Endothelial cell of umbilical vein (primary cell): ENCODE measurements around the gene RELCH. TPM values are rescaled to one million over a fixed set of nuclear protein-coding genes. Genes with fewer than 3 reads are reported as not detected.
A peak's percentile ranks its signal among the peaks of the same experiment; 100 is the strongest.

Experiments
- BruUV-seq: library from RNA; stranded (reverse); fragments of 400-500 nt; replicated peaks from 2 replicates; lab custom pipeline; 2021; lab: Mats Ljungman, UMichigan
- CTCF ChIA-PET: fragments of 300-600, 350-600 bp; sonication (Branson Sonifier 250); formaldehyde crosslinking; loops from one replicate; lab custom pipeline; 2021; ENCODE audit warnings: antibody characterized with exemption, inconsistent platforms; lab: Charles Lee
- POLR2A ChIA-PET: fragments of 300-600, 350-600 bp; sonication (Branson Sonifier 250); formaldehyde crosslinking; loops from one replicate; lab custom pipeline; 2021; ENCODE audit warnings: antibody characterized with exemption, inconsistent platforms; lab: Charles Lee
- DNase-seq: peaks from one replicate; pipeline ENCODE4 v3.0.0-alpha.2; 2011; ENCODE audit warnings: low read depth, low spot score
- FAIRE-seq: peaks from 2 replicates; lab custom pipeline; 2011; peaks lifted over from hg19 to GRCh38; lab: Jason Lieb, UNC
- H2AFZ ChIP-seq: 2 replicates; pipeline ENCODE4 v1.6.0; 2012; ENCODE audit warnings: low read depth, low read length, control low read depth, inconsistent platforms
- H3K27ac ChIP-seq: 2 replicates; pipeline ENCODE4 v1.5.1; 2011; ENCODE audit warnings: low read depth, mild to moderate bottlenecking, control low read depth, low read length, moderate library complexity; ENCODE audit not compliant: insufficient read depth
- H3K27me3 ChIP-seq, 2 experiments: 2 replicates each; pipeline versions ENCODE4 v1.6.0 to v1.6.1; 2011; ENCODE audit warnings: low read length in 2 of 2, mixed read lengths in 1 of 2; ENCODE audit not compliant: control insufficient read depth in 2 of 2, insufficient read depth in 2 of 2
- H3K36me3 ChIP-seq, 2 experiments: 2 replicates in 1 of 2; 3 replicates in 1 of 2; pipeline ENCODE4 v1.5.1; 2011; ENCODE audit warnings: low read length in 2 of 2, mild to moderate bottlenecking in 1 of 2, moderate library complexity in 1 of 2; ENCODE audit not compliant: control insufficient read depth in 2 of 2, insufficient read depth in 2 of 2; ENCODE audit errors: extremely low read depth in 1 of 2
- H3K4me1 ChIP-seq: 3 replicates; pipeline ENCODE4 v1.5.1; 2011; ENCODE audit warnings: mild to moderate bottlenecking, low read length; ENCODE audit not compliant: control insufficient read depth, insufficient read depth; ENCODE audit errors: extremely low read depth
- H3K4me2 ChIP-seq: 2 replicates; pipeline ENCODE4 v1.6.1; 2011; ENCODE audit warnings: low read length, control low read depth, mixed read lengths; ENCODE audit not compliant: insufficient read depth
- H3K4me3 ChIP-seq, 3 experiments: fragments of 200-600 bp in 1 of 3; sonication (generic), shearing (Covaris generic) in 1 of 3; replicated peaks in 1 of 3; 2 replicates each; pipeline ENCODE4 v1.5.1; 2011 to 2016; ENCODE audit warnings: control low read depth in 3 of 3, low read length in 3 of 3, mild to moderate bottlenecking in 2 of 3, inconsistent platforms in 1 of 3, low read depth in 1 of 3, moderate library complexity in 1 of 3; ENCODE audit not compliant: insufficient read depth in 1 of 3
- H3K79me2 ChIP-seq: 2 replicates; pipeline ENCODE4 v1.6.0; 2012; ENCODE audit warnings: low read length, inconsistent platforms; ENCODE audit not compliant: control insufficient read depth, insufficient read depth
- H3K9ac ChIP-seq: replicated peaks from 2 replicates; pipeline ENCODE3; 2011; ENCODE audit warnings: low read length, control low read depth; ENCODE audit not compliant: insufficient read depth; ENCODE audit errors: extremely low read depth
- H3K9me1 ChIP-seq: replicated peaks from 3 replicates; pipeline ENCODE4 v1.6.0; 2011; ENCODE audit warnings: mild to moderate bottlenecking, low read length; ENCODE audit not compliant: control insufficient read depth, insufficient read depth; ENCODE audit errors: extremely low read depth
- H3K9me3 ChIP-seq: replicated peaks from 2 replicates; pipeline ENCODE4 v1.5.1; 2012; ENCODE audit warnings: low read length, inconsistent platforms; ENCODE audit not compliant: control insufficient read depth, insufficient read depth
- H4K20me1 ChIP-seq: replicated peaks from 2 replicates; pipeline ENCODE3; 2011; ENCODE audit warnings: mild to moderate bottlenecking, low read length; ENCODE audit not compliant: control insufficient read depth, insufficient read depth; ENCODE audit errors: extremely low read depth
- CTCF ChIP-seq, 2 donors: IDR thresholded peaks; 1 replicate in 1 of 2; 2 replicates in 1 of 2; pipeline ENCODE4 v1.5.1; 2011; ENCODE audit warnings: low read length in 2 of 2, mild to moderate bottlenecking in 2 of 2, moderate library complexity in 2 of 2, control low read depth in 1 of 2, inconsistent platforms in 1 of 2, low read depth in 1 of 2; ENCODE audit not compliant: insufficient read depth in 1 of 2; ENCODE audit errors: extremely low read depth in 1 of 2
- EZH2 ChIP-seq: IDR thresholded peaks from 2 replicates; pipeline ENCODE4 v1.6.1; 2012; ENCODE audit warnings: borderline replicate concordance, low read depth, mild to moderate bottlenecking, moderate library complexity, low read length, inconsistent platforms; ENCODE audit not compliant: severe bottlenecking
- FOS ChIP-seq: IDR thresholded peaks from 2 replicates; pipeline ENCODE4 v1.6.1; 2011; ENCODE audit warnings: mild to moderate bottlenecking, low read length, moderate library complexity, borderline replicate concordance; ENCODE audit not compliant: insufficient read depth
- JUN ChIP-seq: IDR thresholded peaks from 2 replicates; pipeline ENCODE4 v1.6.1; 2011; ENCODE audit warnings: borderline replicate concordance, low read depth; ENCODE audit not compliant: insufficient read length, insufficient read depth
- MYC ChIP-seq: IDR thresholded peaks from one replicate; pipeline ENCODE4 v1.6.1; 2011; ENCODE audit warnings: mild to moderate bottlenecking, low read depth, low read length
- POLR2A ChIP-seq: IDR thresholded peaks from 2 replicates; pipeline ENCODE4 v1.6.1; 2012; ENCODE audit warnings: low read depth, mild to moderate bottlenecking, control low read depth, low read length
- POLR2AphosphoS5 ChIP-seq: IDR thresholded peaks from 2 replicates; pipeline ENCODE4 v1.6.1; 2012; ENCODE audit warnings: low read depth, mild to moderate bottlenecking, control low read depth, low read length, moderate library complexity; ENCODE audit not compliant: insufficient read depth
- dilution Hi-C: fragments of 300-500 bp; cut with MboI; formaldehyde crosslinking; loops from one replicate; pipeline ENCODE4 v1.15.0; 2019; ENCODE audit warnings: low sequenced_read_pairs; ENCODE audit not compliant: extremely low pct_ligation_motif_present
- intact Hi-C: fragments of 100-400 bp; cut with micrococcal nuclease; formaldehyde crosslinking; loops from one replicate; pipeline ENCODE4 v1.10.0; 2022
- polyA plus RNA-seq, 4 experiments: library from polyadenylated mRNA; depleted of rRNA in 3 of 4; stranded (reverse) in 3 of 4; unstranded in 1 of 4; fragments of >200 nt; gene quantifications; 2 replicates each; pipeline versions ENCODE4 v1.2.1 to v1.2.3, GENCODE V29; 2011 to 2012; ENCODE audit warnings: missing spikeins in 1 of 4
- total RNA-seq: library from RNA; stranded (reverse); gene quantifications from 2 replicates; pipeline ENCODE4 v1.2.3, GENCODE V29; 2021

RELCH gene
- total and polyA plus RNA-seq, 2 donors (not counting 3 experiments of a cell fraction or from before 2014, with no cell fraction given) = 6.6 to 25.2 TPM

GRCh38 chr18:62281684-62282083 lies 94.6 kb downstream of the RELCH start:
- FAIRE-seq (peak; percentile 79), DNase-seq (peak; percentile 83)
- TF ChIP-seq JUN = peak; percentile 92
- no peak for TF ChIP-seq CTCF (IDR thresholded peaks at IDR 0.05; ENCODE audit: extremely low read depth in 1 of 2, insufficient read depth in 1 of 2, low read depth in 1 of 2, low read length in 2 of 2)
- TF ChIP-seq FOS = peak; percentile 95
- no peak for TF ChIP-seq EZH2
- no peak for TF ChIP-seq POLR2A
- TF ChIP-seq MYC = no peak
- no peak for TF ChIP-seq POLR2AphosphoS5
- H3K9ac ChIP-seq = peak overlapping the region; percentile 54
- H3K27ac ChIP-seq = peak overlapping the region; percentile 80
- ChIA-PET CTCF (interaction anchor here (1.0 to 2.1 kb wide), 6 partner anchors 9 to 302 kb away, joined by 3 to 5 read pairs (median 4); no protein-coding TSS in a partner anchor), POLR2A (no interaction called here)
- peaks cover 4 to 12% of the 10 kb centered on the region in 2 experiments for H3K36me3 ChIP-seq
- intact Hi-C loops (loop anchor here (5.0 kb wide), 1 partner anchor 51 kb away; no protein-coding TSS in a partner anchor), dilution Hi-C loops (no loop called here)
- H3K79me2 ChIP-seq = no peaks in the 10 kb centered on the region
- H3K4me3 ChIP-seq = no peak overlapping the region
- no peaks in the 10 kb centered on the region for H3K9me3 ChIP-seq
- peaks cover under 1% of the 10 kb centered on the region for H3K9me1 ChIP-seq
- peak overlapping the region; percentile 91 for H3K4me2 ChIP-seq
- peaks cover 28% of the 10 kb centered on the region for H3K4me1 ChIP-seq
- no peak overlapping the region for H2AFZ ChIP-seq
- BruUV-seq = no TSS peak
- no peaks in the 10 kb centered on the region for H4K20me1 ChIP-seq
- no peaks in the 10 kb centered on the region for H3K27me3 ChIP-seq
